Endodermal cell (in vitro differentiated cells): ENCODE data around the gene EIF4G3. TPM values are rescaled to one million over a fixed set of nuclear protein-coding genes. Genes with fewer than 3 reads are reported as not detected.

ENCODE experiments used
- DNase-seq: peaks from one replicate; pipeline ENCODE4 v3.0.0-alpha.2; 2017
- H3K27ac ChIP-seq: 2 replicates; pipeline ENCODE4 v1.5.1; 2013; ENCODE audit warnings: mild to moderate bottlenecking, low read depth, low read length, moderate library complexity
- H3K27me3 ChIP-seq: 2 replicates; pipeline ENCODE4 v1.6.1; 2013; ENCODE audit warnings: mild to moderate bottlenecking, low read length, moderate library complexity; ENCODE audit not compliant: insufficient read depth, control insufficient read depth, poor library complexity, severe bottlenecking
- H3K36me3 ChIP-seq: 2 replicates; pipeline ENCODE4 v1.7.0; 2013; ENCODE audit warnings: mild to moderate bottlenecking, low read length, moderate library complexity; ENCODE audit not compliant: control insufficient read depth, insufficient read depth
- H3K4me1 ChIP-seq: one replicate; pipeline ENCODE4 v1.7.0; 2013; ENCODE audit warnings: low read length; ENCODE audit not compliant: control insufficient read depth, insufficient read depth
- H3K4me3 ChIP-seq: 2 replicates; pipeline ENCODE4 v1.5.1; 2013; ENCODE audit warnings: mild to moderate bottlenecking, low read length, moderate library complexity
- H3K9ac ChIP-seq: 2 replicates; pipeline ENCODE4 v1.6.1; 2013; ENCODE audit warnings: mild to moderate bottlenecking, low read length, moderate library complexity; ENCODE audit not compliant: poor library complexity, severe bottlenecking; ENCODE audit errors: extremely low read depth
- H3K9me3 ChIP-seq: 2 replicates; pipeline ENCODE4 v1.6.1; 2013; ENCODE audit warnings: mild to moderate bottlenecking, low read length, moderate library complexity; ENCODE audit not compliant: control insufficient read depth
- H3K27ac Mint-ChIP-seq: 2 replicates; pipeline ENCODE4 v1.8.0; 2020; ENCODE audit warnings: mixed read lengths
- H3K27me3 Mint-ChIP-seq: 2 replicates; pipeline ENCODE4 v1.8.0; 2021; ENCODE audit warnings: mild to moderate bottlenecking, mixed read lengths; ENCODE audit not compliant: insufficient read depth
- H3K36me3 Mint-ChIP-seq: 2 replicates; pipeline ENCODE4 v1.8.0; 2020; ENCODE audit warnings: low read depth, mixed read lengths
- H3K4me1 Mint-ChIP-seq: 2 replicates; pipeline ENCODE4 v1.8.0; 2020; ENCODE audit warnings: mixed read lengths
- H3K4me3 Mint-ChIP-seq: 2 replicates; pipeline ENCODE4 v1.8.0; 2020; ENCODE audit warnings: mild to moderate bottlenecking, moderate library complexity, mixed read lengths
- H3K9me3 Mint-ChIP-seq: 2 replicates; pipeline ENCODE4 v1.8.0; 2020; ENCODE audit warnings: mild to moderate bottlenecking, mixed read lengths
- WGBS, 2 experiments: methylation state at CpG; one replicate each; pipeline versions ENCODE4 v1.1.5 to v1.1.7; 2013; ENCODE audit warnings: missing lambda C conversion rate in 2 of 2, mixed read lengths in 1 of 2; ENCODE audit not compliant: insufficient coverage in 1 of 2, insufficient read length in 1 of 2; 5-methylcytosine and 5-hydroxymethylcytosine counted together
- total RNA-seq, 2 donors: library from RNA; stranded (reverse); fragmentation: NEBNext Ultra II Directional in 1 of 2; extraction: Animal tissue kit (Norgen Biotek cat#: 25700) in 1 of 2; gene quantifications; 2 replicates in 1 of 2; 3 replicates in 1 of 2; pipeline ENCODE4 v1.2.1, GENCODE V29; 2021
- TF ChIP-seq, protein P1 (sequence below): fragments of 200-600 bp; sonication (generic); conservative IDR thresholded peaks from 2 replicates; pipeline ENCODE4 v1.5.0; 2021; ENCODE audit warnings: antibody characterized with exemption, mild to moderate bottlenecking

The EIF4G3 gene
- total RNA-seq, 2 donors from 2014 or later, result 101 to 103 TPM

DNA sequence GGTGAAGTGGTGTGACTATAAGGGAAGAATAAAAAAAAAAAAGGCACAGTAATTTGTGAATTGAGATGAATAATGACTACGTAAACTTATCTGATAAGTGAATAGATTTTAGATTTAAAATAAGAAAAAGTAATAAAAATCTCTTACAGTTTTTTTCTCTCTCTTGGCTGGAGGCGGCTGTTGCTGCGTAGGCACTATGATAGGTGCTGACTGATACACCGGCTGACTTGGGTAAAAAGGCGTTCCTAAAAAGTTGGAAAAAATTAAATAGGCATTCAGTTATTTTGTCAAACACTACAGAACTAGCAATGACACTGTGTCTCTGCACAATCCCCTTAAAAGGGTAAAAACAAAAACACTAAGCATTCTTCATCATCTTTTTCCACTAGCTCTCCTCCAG is 203.8 kb downstream of the EIF4G3 start:
- Histone ChIP-seq H3K4me3 (no peak overlapping the region), H3K27me3 (no peaks in the 10 kb centered on the region), H3K9ac (no peak overlapping the region), H3K27ac (no peak overlapping the region), H3K4me1 (no peaks in the 10 kb centered on the region), H3K36me3 (peaks cover 52% of the 10 kb centered on the region), H3K9me3 (no peaks in the 10 kb centered on the region)
- H3K4me3 Mint-ChIP-seq, result no peak overlapping the region
- 99% methylated on average over 4 of the region's 5 CpGs; no CpG with 5 or more reads in 1 of the 2 experiments for WGBS, 2 experiments
- no peaks in the 10 kb centered on the region for H3K9me3 Mint-ChIP-seq
- DNase-seq, result no peak
- TF ChIP-seq, protein P1, sequence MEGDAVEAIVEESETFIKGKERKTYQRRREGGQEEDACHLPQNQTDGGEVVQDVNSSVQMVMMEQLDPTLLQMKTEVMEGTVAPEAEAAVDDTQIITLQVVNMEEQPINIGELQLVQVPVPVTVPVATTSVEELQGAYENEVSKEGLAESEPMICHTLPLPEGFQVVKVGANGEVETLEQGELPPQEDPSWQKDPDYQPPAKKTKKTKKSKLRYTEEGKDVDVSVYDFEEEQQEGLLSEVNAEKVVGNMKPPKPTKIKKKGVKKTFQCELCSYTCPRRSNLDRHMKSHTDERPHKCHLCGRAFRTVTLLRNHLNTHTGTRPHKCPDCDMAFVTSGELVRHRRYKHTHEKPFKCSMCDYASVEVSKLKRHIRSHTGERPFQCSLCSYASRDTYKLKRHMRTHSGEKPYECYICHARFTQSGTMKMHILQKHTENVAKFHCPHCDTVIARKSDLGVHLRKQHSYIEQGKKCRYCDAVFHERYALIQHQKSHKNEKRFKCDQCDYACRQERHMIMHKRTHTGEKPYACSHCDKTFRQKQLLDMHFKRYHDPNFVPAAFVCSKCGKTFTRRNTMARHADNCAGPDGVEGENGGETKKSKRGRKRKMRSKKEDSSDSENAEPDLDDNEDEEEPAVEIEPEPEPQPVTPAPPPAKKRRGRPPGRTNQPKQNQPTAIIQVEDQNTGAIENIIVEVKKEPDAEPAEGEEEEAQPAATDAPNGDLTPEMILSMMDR, result no peak
- peaks cover 34% of the 10 kb centered on the region for H3K36me3 Mint-ChIP-seq
- H3K4me1 Mint-ChIP-seq, result peaks cover 7% of the 10 kb centered on the region
- no peaks in the 10 kb centered on the region for H3K27me3 Mint-ChIP-seq
- no peak overlapping the region for H3K27ac Mint-ChIP-seq

GRCh38 chr1:20964540-20965484 is 211.9 kb downstream of the EIF4G3 start:
- H3K4me3 ChIP-seq, result no peak overlapping the region
- WGBS, 2 experiments, result 81 to 97% methylated on average over 6 to 7 of the region's 7 CpGs

GRCh38 chr1:20962576-20963258 is 214.0 kb downstream of the EIF4G3 start:
- no peak overlapping the region for H3K4me3 ChIP-seq
- no peaks in the 10 kb centered on the region for H3K4me1 ChIP-seq
- TF ChIP-seq, protein P1, result no peak
- H3K9ac ChIP-seq, result no peak overlapping the region
- H3K27me3 Mint-ChIP-seq, result no peaks in the 10 kb centered on the region
- no peaks in the 10 kb centered on the region for H3K27me3 ChIP-seq
- no peaks in the 10 kb centered on the region for H3K9me3 Mint-ChIP-seq
- H3K4me3 Mint-ChIP-seq, result no peak overlapping the region
- no peak for DNase-seq
- WGBS, 2 experiments, result 100% methylated on average over 2 of the region's 2 CpGs; no CpG with 5 or more reads in 1 of the 2 experiments
- peaks cover 23% of the 10 kb centered on the region for H3K36me3 Mint-ChIP-seq
- H3K27ac Mint-ChIP-seq, result no peak overlapping the region
- no peak overlapping the region for H3K27ac ChIP-seq
- H3K4me1 Mint-ChIP-seq, result peaks cover 14% of the 10 kb centered on the region
- H3K9me3 ChIP-seq, result no peaks in the 10 kb centered on the region
- H3K36me3 ChIP-seq, result peaks cover 34% of the 10 kb centered on the region

More at GRCh38 chr1:20964540-20965484, 211.9 kb downstream of the EIF4G3 start:
- Histone ChIP-seq H3K27ac (no peak overlapping the region), H3K4me1 (no peaks in the 10 kb centered on the region), H3K27me3 (no peaks in the 10 kb centered on the region), H3K9me3 (no peaks in the 10 kb centered on the region), H3K36me3 (peaks cover 52% of the 10 kb centered on the region), H3K9ac (no peak overlapping the region)
- no peak for DNase-seq
- no peaks in the 10 kb centered on the region for H3K9me3 Mint-ChIP-seq
- no peak overlapping the region for H3K4me3 Mint-ChIP-seq
- no peaks in the 10 kb centered on the region for H3K27me3 Mint-ChIP-seq
- peaks cover 14% of the 10 kb centered on the region for H3K4me1 Mint-ChIP-seq
- peaks cover 25% of the 10 kb centered on the region for H3K36me3 Mint-ChIP-seq
- H3K27ac Mint-ChIP-seq, result no peak overlapping the region
- TF ChIP-seq, protein P1, result peak; percentile 27
